B cell (primary cell): ENCODE data around the gene CCDC179.

Experiments
- CTCF ChIP-seq: fragments of 200-600 bp; IDR thresholded peaks from one replicate; pipeline ENCODE4 v1.8.0; 2022; ENCODE audit warnings: antibody characterized with exemption, mild to moderate bottlenecking
- EZH2 ChIP-seq: IDR thresholded peaks from 2 replicates; pipeline ENCODE4 v1.6.1; 2012; ENCODE audit warnings: borderline replicate concordance, low read depth, mild to moderate bottlenecking, moderate library complexity, low read length; ENCODE audit not compliant: insufficient read depth, poor library complexity, severe bottlenecking

- TF ChIP-seq EZH2 (no peak), CTCF (no peak)
Observed at GRCh38 chr11:22860241-22860640, at the start of gene CCDC179.
